Measurements from ENCODE around the gene FAM24A.
"Not testable (repeated sequence)": the region's sequence is repeated elsewhere in the genome, so short reads cannot be mapped to it uniquely, and the experiment has no call there.

Gene FAM24A

GRCh38 chr10:122910310-122910709 is at the start of gene FAM24A:
Gene FAM24A (plus strand): TSS chr10:122910610. CDS start chr10:122911635, 1,025 bp downstream.
- Histone ChIP-seq H3K27me3 (ENCODE audit: control insufficient read depth in 1 of 2, insufficient read depth in 2 of 2, low read length in 2 of 2) (no peaks in the 10 kb centered on the region), H3K27ac (ENCODE audit: low read depth, low read length) (no peak within 1 kb of the TSS), H3K9me3 (ENCODE audit: low read length) (no peaks in the 10 kb centered on the region), H3K4me1 (ENCODE audit: insufficient read depth, low read length) (no peaks in the 10 kb centered on the region), H3K36me3 (ENCODE audit: insufficient read depth, low read length) (no peaks in the 10 kb centered on the region), H3K9ac (ENCODE audit: low read length) (no peak within 1 kb of the TSS), H3K4me3 (ENCODE audit: low read depth in 1 of 2, low read length in 2 of 2) (no peak within 1 kb of the TSS)

GRCh38 chr10:122861711-122862161 is 48.7 kb upstream of the FAM24A start:
- no peak overlapping the region for H3K4me3 ChIP-seq (ENCODE audit: low read depth in 1 of 2, low read length in 2 of 2)
- H3K9me3 ChIP-seq (ENCODE audit: low read length), result no peaks in the 10 kb centered on the region
- H3K4me1 ChIP-seq (ENCODE audit: insufficient read depth, low read length), result no peaks in the 10 kb centered on the region
- H3K36me3 ChIP-seq (ENCODE audit: insufficient read depth, low read length), result no peaks in the 10 kb centered on the region
- no peak overlapping the region for H3K27ac ChIP-seq (ENCODE audit: low read depth, low read length)
- H3K27me3 ChIP-seq (ENCODE audit: control insufficient read depth in 1 of 2, insufficient read depth in 2 of 2, low read length in 2 of 2), result no peaks in the 10 kb centered on the region
- no peak overlapping the region for H3K9ac ChIP-seq (ENCODE audit: low read length)

- Histone ChIP-seq H3K27ac (ENCODE audit: low read depth, low read length) (no peak overlapping the region), H3K9ac (ENCODE audit: low read length) (no peak overlapping the region), H3K36me3 (ENCODE audit: insufficient read depth, low read length) (no peaks in the 10 kb centered on the region), H3K4me1 (ENCODE audit: insufficient read depth, low read length) (no peaks in the 10 kb centered on the region), H3K27me3 (ENCODE audit: control insufficient read depth in 1 of 2, insufficient read depth in 2 of 2, low read length in 2 of 2) (no peaks in the 10 kb centered on the region), H3K4me3 (ENCODE audit: low read depth in 1 of 2, low read length in 2 of 2) (no peak overlapping the region), H3K9me3 (ENCODE audit: low read length) (no peaks in the 10 kb centered on the region)
Measured at GRCh38 chr10:122863216-122864193, 46.9 kb upstream of the FAM24A start.

- H3K4me1 ChIP-seq (ENCODE audit: insufficient read depth, low read length), result no peaks in the 10 kb centered on the region
- no peak overlapping the region for H3K9ac ChIP-seq (ENCODE audit: low read length)
- H3K36me3 ChIP-seq (ENCODE audit: insufficient read depth, low read length), result no peaks in the 10 kb centered on the region
- H3K27me3 ChIP-seq (ENCODE audit: control insufficient read depth in 1 of 2, insufficient read depth in 2 of 2, low read length in 2 of 2), result no peaks in the 10 kb centered on the region
- H3K4me3 ChIP-seq (ENCODE audit: low read depth in 1 of 2, low read length in 2 of 2), result no peak overlapping the region
- no peak overlapping the region for H3K27ac ChIP-seq (ENCODE audit: low read depth, low read length)
- no peaks in the 10 kb centered on the region for H3K9me3 ChIP-seq (ENCODE audit: low read length)
Measured at GRCh38 chr10:122864194-122864592, 46.2 kb upstream of the FAM24A start.

GRCh38 chr10:122864901-122865300 is 45.5 kb upstream of the FAM24A start:
- Histone ChIP-seq H3K27ac (ENCODE audit: low read depth, low read length) (no peak overlapping the region), H3K4me3 (ENCODE audit: low read depth in 1 of 2, low read length in 2 of 2) (no peak overlapping the region), H3K9me3 (ENCODE audit: low read length) (no peaks in the 10 kb centered on the region), H3K27me3 (ENCODE audit: control insufficient read depth in 1 of 2, insufficient read depth in 2 of 2, low read length in 2 of 2) (no peaks in the 10 kb centered on the region), H3K4me1 (ENCODE audit: insufficient read depth, low read length) (no peaks in the 10 kb centered on the region), H3K9ac (ENCODE audit: low read length) (no peak overlapping the region), H3K36me3 (ENCODE audit: insufficient read depth, low read length) (no peaks in the 10 kb centered on the region)

- not testable (repeated sequence) for H3K27me3 ChIP-seq (ENCODE audit: control insufficient read depth in 1 of 2, insufficient read depth in 2 of 2, low read length in 2 of 2); H3K27ac ChIP-seq (ENCODE audit: low read depth, low read length); H3K9me3 ChIP-seq (ENCODE audit: low read length); H3K4me3 ChIP-seq (ENCODE audit: low read depth in 1 of 2, low read length in 2 of 2); H3K36me3 ChIP-seq (ENCODE audit: insufficient read depth, low read length); H3K4me1 ChIP-seq (ENCODE audit: insufficient read depth, low read length); H3K9ac ChIP-seq (ENCODE audit: low read length)
Measured at GRCh38 chr10:122866757-122867482, 43.5 kb upstream of the FAM24A start.

GRCh38 chr10:122868768-122869167 is 41.6 kb upstream of the FAM24A start:
- H3K4me1 ChIP-seq (ENCODE audit: insufficient read depth, low read length); H3K36me3 ChIP-seq (ENCODE audit: insufficient read depth, low read length); H3K4me3 ChIP-seq (ENCODE audit: low read depth in 1 of 2, low read length in 2 of 2): not testable (repeated sequence)

GRCh38 chr10:122871947-122872346 is 38.5 kb upstream of the FAM24A start:
- H3K9me3 ChIP-seq (ENCODE audit: low read length); H3K36me3 ChIP-seq (ENCODE audit: insufficient read depth, low read length); H3K27me3 ChIP-seq (ENCODE audit: control insufficient read depth in 1 of 2, insufficient read depth in 2 of 2, low read length in 2 of 2); H3K9ac ChIP-seq (ENCODE audit: low read length); H3K27ac ChIP-seq (ENCODE audit: low read depth, low read length); H3K4me3 ChIP-seq (ENCODE audit: low read depth in 1 of 2, low read length in 2 of 2); H3K4me1 ChIP-seq (ENCODE audit: insufficient read depth, low read length): not testable (repeated sequence)

More at GRCh38 chr10:122868768-122869167, 41.6 kb upstream of the FAM24A start:
- not testable (repeated sequence) for H3K27ac ChIP-seq (ENCODE audit: low read depth, low read length); H3K9ac ChIP-seq (ENCODE audit: low read length); H3K9me3 ChIP-seq (ENCODE audit: low read length); H3K27me3 ChIP-seq (ENCODE audit: control insufficient read depth in 1 of 2, insufficient read depth in 2 of 2, low read length in 2 of 2)

GRCh38 chr10:122875843-122876466 is 34.5 kb upstream of the FAM24A start:
- peaks cover 10% of the 10 kb centered on the region for H3K4me1 ChIP-seq (ENCODE audit: insufficient read depth, low read length)
- H3K9ac ChIP-seq (ENCODE audit: low read length), result no peak overlapping the region
- H3K27me3 ChIP-seq (ENCODE audit: control insufficient read depth in 1 of 2, insufficient read depth in 2 of 2, low read length in 2 of 2), result no peaks in the 10 kb centered on the region
- H3K27ac ChIP-seq (ENCODE audit: low read depth, low read length), result no peak overlapping the region
- no peaks in the 10 kb centered on the region for H3K9me3 ChIP-seq (ENCODE audit: low read length)
- no peak overlapping the region for H3K4me3 ChIP-seq (ENCODE audit: low read depth in 1 of 2, low read length in 2 of 2)
- H3K36me3 ChIP-seq (ENCODE audit: insufficient read depth, low read length), result no peaks in the 10 kb centered on the region

GRCh38 chr10:122876467-122876855 is 33.9 kb upstream of the FAM24A start:
- H3K9me3 ChIP-seq (ENCODE audit: low read length), result no peaks in the 10 kb centered on the region
- no peaks in the 10 kb centered on the region for H3K27me3 ChIP-seq (ENCODE audit: control insufficient read depth in 1 of 2, insufficient read depth in 2 of 2, low read length in 2 of 2)
- H3K9ac ChIP-seq (ENCODE audit: low read length), result no peak overlapping the region
- H3K36me3 ChIP-seq (ENCODE audit: insufficient read depth, low read length), result no peaks in the 10 kb centered on the region
- H3K4me3 ChIP-seq (ENCODE audit: low read depth in 1 of 2, low read length in 2 of 2), result no peak overlapping the region
- peaks cover 10% of the 10 kb centered on the region for H3K4me1 ChIP-seq (ENCODE audit: insufficient read depth, low read length)
- H3K27ac ChIP-seq (ENCODE audit: low read depth, low read length), result no peak overlapping the region

- no peaks in the 10 kb centered on the region for H3K36me3 ChIP-seq (ENCODE audit: insufficient read depth, low read length)
- no peak overlapping the region for H3K4me3 ChIP-seq (ENCODE audit: low read depth in 1 of 2, low read length in 2 of 2)
- no peaks in the 10 kb centered on the region for H3K27me3 ChIP-seq (ENCODE audit: control insufficient read depth in 1 of 2, insufficient read depth in 2 of 2, low read length in 2 of 2)
- H3K4me1 ChIP-seq (ENCODE audit: insufficient read depth, low read length), result peaks cover 10% of the 10 kb centered on the region
- no peak overlapping the region for H3K9ac ChIP-seq (ENCODE audit: low read length)
- no peak overlapping the region for H3K27ac ChIP-seq (ENCODE audit: low read depth, low read length)
- H3K9me3 ChIP-seq (ENCODE audit: low read length), result no peaks in the 10 kb centered on the region
Measured at GRCh38 chr10:122877264-122877663, 33.1 kb upstream of the FAM24A start.
